GM18870 (cell line): ENCODE measurements around the gene CDH10.
A peak's percentile ranks its signal among the peaks of the same experiment; 100 is the strongest.

Source experiments
- ATAC-seq: cut with Tn5 transposase; IDR thresholded peaks from one replicate; pipeline ENCODE4 v1.9.1; 2021; ENCODE audit warnings: moderate library complexity; ENCODE audit not compliant: unreplicated experiment

Gene CDH10

GRCh38 chr5:24644761-24645160 is at the start of gene CDH10:
CDH10 (minus strand) TSS chr5:24644978; CDS start chr5:24593490, 51,488 bp downstream.
- no peak for ATAC-seq

- ATAC-seq: no peak
Measured at GRCh38 chr5:24693609-24694008, 48.8 kb upstream of the CDH10 start.

GRCh38 chr5:24691074-24691473 is 46.3 kb upstream of the CDH10 start:
- no peak for ATAC-seq

GRCh38 chr5:24681106-24681505 is 36.3 kb upstream of the CDH10 start:
- no peak for ATAC-seq

GRCh38 chr5:24668050-24668449 is 23.3 kb upstream of the CDH10 start:
- no peak for ATAC-seq

GRCh38 chr5:24649531-24649930 is 4.8 kb upstream of the CDH10 start:
- no peak for ATAC-seq

DNA sequence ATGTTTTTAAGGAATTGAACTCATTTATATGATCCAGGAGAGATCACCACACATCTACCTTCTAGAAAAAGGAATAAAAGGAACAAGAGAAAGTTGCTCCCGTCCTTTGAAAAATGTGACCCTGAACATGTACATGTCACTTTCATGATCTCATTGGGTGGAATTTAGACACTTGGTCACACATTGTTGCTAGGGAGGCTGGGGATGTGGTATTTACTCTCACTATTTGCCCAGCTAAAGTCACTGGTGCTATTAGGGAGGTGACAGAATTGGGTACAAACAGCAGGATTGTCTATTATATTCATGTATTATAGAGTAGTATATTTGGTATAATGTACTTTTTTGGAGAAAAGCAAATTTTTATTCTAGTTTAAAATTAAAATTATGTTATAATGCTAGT is 2.1 kb upstream of the CDH10 start:
- ATAC-seq: no peak

DNA sequence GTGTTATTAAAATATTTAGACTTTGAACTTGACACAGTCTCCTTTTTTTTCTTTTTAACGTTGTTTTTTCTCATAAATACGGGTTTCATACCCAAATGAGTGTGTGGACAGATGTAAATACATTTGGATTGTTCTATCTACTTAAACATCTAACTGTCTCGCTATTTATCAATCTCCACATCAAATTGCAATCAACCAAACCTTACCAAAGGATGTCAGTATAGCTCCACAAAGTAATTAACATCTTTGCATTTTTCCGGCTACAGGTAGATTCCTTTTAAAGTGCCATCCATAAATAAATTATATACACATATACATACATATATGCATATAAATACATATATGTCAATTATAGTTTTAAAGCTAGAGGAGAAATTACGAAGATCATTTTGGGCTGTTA is 705 bp upstream of the CDH10 start:
- ATAC-seq: no peak

GRCh38 chr5:24643880-24644279 is 898 bp downstream of the CDH10 start:
- no peak for ATAC-seq

DNA sequence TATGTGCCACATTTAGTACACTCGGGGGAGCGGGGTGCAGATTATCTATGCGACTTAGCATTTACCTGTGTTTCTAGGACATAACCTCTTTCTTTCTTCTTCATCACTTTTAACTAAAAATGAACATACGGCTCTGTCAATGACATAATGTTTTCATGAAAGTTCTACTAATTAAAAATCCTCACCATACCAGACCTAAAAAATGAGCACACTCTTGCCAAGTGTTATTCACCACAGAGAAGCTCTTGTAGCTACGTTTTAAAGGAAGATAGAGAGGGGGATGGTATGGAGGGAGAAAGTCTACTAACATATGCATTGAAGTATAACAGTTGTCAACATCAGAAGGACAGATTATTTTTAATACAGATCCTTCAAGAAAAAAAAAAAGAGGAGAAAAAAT is 1.6 kb downstream of the CDH10 start:
- ATAC-seq: no peak

- no peak for ATAC-seq
Measured at GRCh38 chr5:24642022-24642421, 2.8 kb downstream of the CDH10 start.

DNA sequence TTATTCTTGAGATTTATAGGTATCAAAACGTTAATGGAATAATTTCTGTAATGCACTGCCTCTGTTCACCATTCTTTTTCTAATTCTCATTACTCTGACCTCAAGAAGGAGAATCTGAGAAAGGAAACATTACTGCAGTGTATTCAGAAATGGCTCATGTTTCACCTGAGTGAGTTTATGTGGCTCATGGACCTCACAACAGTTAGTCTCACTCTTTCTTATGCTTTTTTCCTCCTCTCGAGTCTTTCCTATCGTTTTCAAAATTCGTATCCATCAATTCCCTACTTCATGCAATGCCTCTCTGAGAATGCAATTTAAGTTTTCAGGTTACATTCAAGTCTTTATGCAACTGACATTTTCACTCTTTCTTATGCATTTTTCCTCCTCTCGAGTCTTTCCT is 9.6 kb downstream of the CDH10 start:
- ATAC-seq: no peak

- peak; percentile 57 for ATAC-seq
Measured at GRCh38 chr5:24633715-24634325, 11.0 kb downstream of the CDH10 start.

- no peak for ATAC-seq
Measured at GRCh38 chr5:24632353-24632752, 12.4 kb downstream of the CDH10 start.

- no peak for ATAC-seq
Measured at GRCh38 chr5:24630918-24631317, 13.9 kb downstream of the CDH10 start.

GRCh38 chr5:24629798-24630197 is 15.0 kb downstream of the CDH10 start:
- no peak for ATAC-seq

- no peak for ATAC-seq
Measured at GRCh38 chr5:24624872-24625271, 19.9 kb downstream of the CDH10 start.

DNA sequence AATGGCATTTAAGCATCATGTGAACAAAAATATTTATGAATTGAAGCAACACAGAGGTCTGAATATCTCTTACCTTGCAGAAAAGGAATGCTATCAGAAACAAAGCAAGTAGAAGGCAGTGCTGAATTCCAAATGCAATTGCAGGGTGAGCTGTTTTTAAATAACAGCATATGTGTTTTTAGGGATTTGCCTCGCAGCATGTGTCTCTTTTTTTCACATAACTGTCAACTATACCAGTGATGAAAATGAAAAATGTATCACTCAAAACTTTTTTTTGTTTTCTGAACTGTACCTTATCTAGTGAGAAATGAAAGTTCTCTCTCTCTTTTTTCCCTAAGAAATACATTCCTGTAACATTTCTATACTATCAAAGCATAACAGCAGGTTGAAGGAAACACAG is 21.2 kb downstream of the CDH10 start:
- ATAC-seq: no peak

DNA sequence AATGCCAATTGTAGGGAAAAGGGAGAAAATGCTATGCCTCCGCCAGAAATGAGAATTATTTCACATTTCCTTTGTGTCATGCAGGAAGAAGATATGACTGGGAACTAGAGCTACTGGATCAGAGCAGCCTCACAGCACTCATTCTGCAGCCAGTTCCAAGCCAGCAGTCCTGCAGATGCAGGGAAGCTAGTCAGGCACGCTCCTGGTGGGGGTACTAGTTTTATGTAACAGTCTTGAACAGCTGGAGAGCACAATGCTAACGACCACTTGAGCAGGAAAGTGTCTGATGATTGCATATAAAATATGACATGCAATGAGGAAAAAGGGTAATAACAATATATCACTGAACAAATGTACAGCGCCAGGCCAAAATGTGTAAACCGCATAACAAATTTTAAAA is 21.7 kb downstream of the CDH10 start:
- no peak for ATAC-seq

- no peak for ATAC-seq
Measured at GRCh38 chr5:24621792-24622191, 23.0 kb downstream of the CDH10 start.

DNA sequence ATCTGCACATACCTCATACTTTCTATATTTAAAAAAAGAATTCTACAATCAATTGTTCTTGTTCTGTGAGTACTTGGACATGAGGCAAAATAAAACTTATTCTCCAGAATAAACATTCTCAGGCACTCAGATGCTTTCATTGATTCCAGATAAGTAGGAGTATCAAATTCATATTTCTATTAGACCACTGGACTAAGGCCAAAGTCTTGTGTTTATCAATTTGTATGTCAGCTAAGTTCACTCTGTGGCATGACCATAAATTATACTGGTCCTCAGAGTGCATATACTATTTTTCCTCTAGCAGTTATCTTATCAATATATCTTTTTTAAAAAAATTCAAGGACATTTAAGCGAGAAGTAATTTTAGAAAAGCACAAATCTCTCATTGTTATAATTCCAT is 28.2 kb downstream of the CDH10 start:
- no peak for ATAC-seq

DNA sequence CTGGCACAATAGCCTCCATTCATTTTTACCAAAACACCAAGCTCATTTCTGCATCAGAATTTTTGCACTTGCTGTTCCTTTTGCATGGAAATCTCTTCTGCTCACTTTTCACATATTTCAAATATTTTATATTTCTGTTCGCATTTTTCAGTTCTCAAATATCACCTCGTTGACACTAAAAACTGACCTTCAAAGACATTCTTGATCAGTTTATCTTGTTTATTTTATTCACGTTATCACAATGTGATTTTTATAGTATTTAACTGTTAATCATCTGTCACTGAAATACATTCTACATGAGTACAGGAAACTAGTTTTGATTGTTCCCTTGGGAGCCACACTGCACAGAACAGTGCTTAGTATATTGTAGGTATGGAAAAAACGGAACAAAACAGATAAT is 29.6 kb downstream of the CDH10 start:
- no peak for ATAC-seq

DNA sequence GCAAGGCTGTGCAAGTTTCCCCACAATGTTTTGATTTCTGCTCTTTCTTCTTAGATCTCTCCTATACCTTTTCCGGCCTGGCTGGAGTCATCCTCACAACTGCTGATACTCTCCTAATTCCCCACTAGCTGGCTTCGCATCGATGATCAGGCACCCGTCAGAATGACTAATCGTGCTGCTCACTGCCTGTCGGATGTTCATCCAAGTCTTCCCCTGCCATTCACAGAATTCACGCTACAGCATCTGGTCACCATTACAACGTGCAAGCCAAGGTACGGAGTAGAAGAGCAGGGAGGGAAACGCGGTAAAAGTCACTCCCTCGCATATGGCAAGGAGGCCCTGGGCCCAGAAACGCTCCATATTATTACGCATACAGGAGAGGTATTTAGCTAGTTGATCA is 35.1 kb downstream of the CDH10 start:
- no peak for ATAC-seq

DNA sequence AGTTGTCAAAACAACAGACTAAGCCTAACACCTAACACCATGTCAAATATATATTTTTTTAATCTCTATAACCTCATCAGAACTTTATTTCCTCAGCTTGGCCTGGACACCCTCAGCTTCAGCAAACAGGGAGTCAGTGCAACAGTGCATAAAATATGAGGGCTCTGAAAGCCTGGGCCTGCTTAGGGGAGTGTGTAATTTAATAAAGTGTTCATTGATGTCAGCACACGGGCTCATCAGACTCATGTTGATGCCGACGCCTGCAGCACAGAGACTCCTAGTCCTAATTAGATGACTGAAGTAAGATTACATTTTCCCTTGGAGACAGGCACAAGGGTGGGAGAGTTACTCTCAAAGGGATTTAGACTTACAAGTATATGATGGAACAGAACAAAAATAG is 37.8 kb downstream of the CDH10 start:
- ATAC-seq: no peak
